HEK293T (cell line): ENCODE measurements around the gene TIMP2.

ENCODE experiments used
- CTCF ChIA-PET: fragments of 350-600 bp; formaldehyde crosslinking; extraction: SDS; loops from one replicate; lab custom pipeline; 2021; ENCODE audit warnings: antibody characterized with exemption, inconsistent platforms; lab: Yijun Ruan, JAX
- POLR2A ChIA-PET: fragments of 350-600 bp; formaldehyde crosslinking; extraction: SDS; loops from one replicate; lab custom pipeline; 2020; ENCODE audit warnings: antibody characterized with exemption, inconsistent platforms; lab: Yijun Ruan, JAX
- DNase-seq: peaks from one replicate; pipeline ENCODE4 v3.0.0; 2012; ENCODE audit warnings: mixed read lengths; ENCODE audit errors: extremely low spot score
- ARNT ChIP-seq: fragments of 450-650 bp; IDR thresholded peaks from 2 replicates; pipeline ENCODE4 v1.6.1; 2017; ENCODE audit warnings: mild to moderate bottlenecking
- BHLHE40 ChIP-seq: fragments of 450-650 bp; IDR thresholded peaks from 2 replicates; pipeline ENCODE4 v1.6.1; 2016; ENCODE audit warnings: mild to moderate bottlenecking, moderate library complexity, borderline replicate concordance
- CTBP1 ChIP-seq: fragments of 450-650 bp; IDR thresholded peaks from 2 replicates; pipeline ENCODE4 v1.6.1; 2016; ENCODE audit warnings: borderline replicate concordance
- ELF4 ChIP-seq: fragments of 450-650 bp; IDR thresholded peaks from 2 replicates; pipeline ENCODE4 v1.6.1; 2017; ENCODE audit warnings: antibody characterized with exemption
- FOXA1 ChIP-seq: fragments of 450-650 bp; IDR thresholded peaks from 2 replicates; pipeline ENCODE4 v1.6.1; 2016; ENCODE audit warnings: mild to moderate bottlenecking
- FOXK2 ChIP-seq: fragments of 450-650 bp; IDR thresholded peaks from 2 replicates; pipeline ENCODE4 v1.6.1; 2016; ENCODE audit warnings: mild to moderate bottlenecking
- FOXM1 ChIP-seq: fragments of 450-650 bp; IDR thresholded peaks from 2 replicates; pipeline ENCODE4 v1.6.1; 2017; ENCODE audit warnings: mild to moderate bottlenecking, borderline replicate concordance
- HDGF ChIP-seq: fragments of 450-650 bp; IDR thresholded peaks from 2 replicates; pipeline ENCODE4 v1.6.1; 2017; ENCODE audit warnings: antibody characterized with exemption, borderline replicate concordance
- L3MBTL2 ChIP-seq: fragments of 450-650 bp; conservative IDR thresholded peaks from 2 replicates; pipeline ENCODE4 v1.6.1; 2016; ENCODE audit warnings: mild to moderate bottlenecking
- LEF1 ChIP-seq: fragments of 450-650 bp; IDR thresholded peaks from 2 replicates; pipeline ENCODE4 v1.6.1; 2017; ENCODE audit warnings: mild to moderate bottlenecking, borderline replicate concordance
- NFRKB ChIP-seq: fragments of 450-650 bp; IDR thresholded peaks from 2 replicates; pipeline ENCODE4 v1.6.1; 2016; ENCODE audit warnings: mild to moderate bottlenecking, moderate library complexity
- SP1 ChIP-seq: fragments of 450-650 bp; IDR thresholded peaks from 2 replicates; pipeline ENCODE4 v1.6.1; 2017
- SUZ12 ChIP-seq: fragments of 450-650 bp; IDR thresholded peaks from 2 replicates; pipeline ENCODE4 v1.6.1; 2016; ENCODE audit warnings: mild to moderate bottlenecking
- TARDBP ChIP-seq: fragments of 450-650 bp; IDR thresholded peaks from 2 replicates; pipeline ENCODE4 v1.6.1; 2016
- ZNF384 ChIP-seq: fragments of 450-650 bp; IDR thresholded peaks from 2 replicates; pipeline ENCODE4 v1.6.1; 2016
- TF ChIP-seq, protein P1 (sequence below): fragments of 450-650 bp; IDR thresholded peaks from 2 replicates; pipeline ENCODE4 v1.6.1; 2016

The TIMP2 gene

DNA sequence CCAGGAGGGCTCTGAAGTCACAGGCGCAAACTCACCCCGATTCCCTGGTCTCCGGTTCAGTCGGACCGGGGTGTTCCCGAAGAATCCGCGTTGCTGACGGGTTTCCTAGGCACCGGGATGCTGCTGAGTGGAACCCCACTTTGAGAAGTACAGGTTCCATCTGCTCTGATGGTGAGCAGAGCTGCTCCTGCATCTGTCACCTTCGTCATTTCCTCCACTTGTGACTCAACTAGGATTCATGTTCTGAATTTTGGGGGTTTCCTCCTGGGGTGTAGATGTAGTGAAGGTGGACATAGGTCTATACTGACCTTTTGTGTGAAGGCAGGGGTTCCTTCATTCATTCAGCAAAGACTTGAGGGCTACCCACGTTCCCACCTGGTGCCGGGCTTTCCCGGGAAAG, 29.5 kb upstream of the TIMP2 start:
- TF ChIP-seq SP1 (no peak), CTBP1 (no peak), LEF1 (no peak), HDGF (no peak), ELF4 (no peak), NFRKB (no peak), SUZ12 (no peak), ARNT (no peak), FOXK2 (no peak), L3MBTL2 (no peak), BHLHE40 (no peak), FOXA1 (no peak), FOXM1 (no peak), ZNF384 (no peak), TARDBP (no peak)
- TF ChIP-seq, protein P1, sequence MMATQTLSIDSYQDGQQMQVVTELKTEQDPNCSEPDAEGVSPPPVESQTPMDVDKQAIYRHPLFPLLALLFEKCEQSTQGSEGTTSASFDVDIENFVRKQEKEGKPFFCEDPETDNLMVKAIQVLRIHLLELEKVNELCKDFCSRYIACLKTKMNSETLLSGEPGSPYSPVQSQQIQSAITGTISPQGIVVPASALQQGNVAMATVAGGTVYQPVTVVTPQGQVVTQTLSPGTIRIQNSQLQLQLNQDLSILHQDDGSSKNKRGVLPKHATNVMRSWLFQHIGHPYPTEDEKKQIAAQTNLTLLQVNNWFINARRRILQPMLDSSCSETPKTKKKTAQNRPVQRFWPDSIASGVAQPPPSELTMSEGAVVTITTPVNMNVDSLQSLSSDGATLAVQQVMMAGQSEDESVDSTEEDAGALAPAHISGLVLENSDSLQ = no peak
- ChIA-PET POLR2A (no interaction called here), CTCF (no interaction called here)
- DNase-seq = no peak

DNA sequence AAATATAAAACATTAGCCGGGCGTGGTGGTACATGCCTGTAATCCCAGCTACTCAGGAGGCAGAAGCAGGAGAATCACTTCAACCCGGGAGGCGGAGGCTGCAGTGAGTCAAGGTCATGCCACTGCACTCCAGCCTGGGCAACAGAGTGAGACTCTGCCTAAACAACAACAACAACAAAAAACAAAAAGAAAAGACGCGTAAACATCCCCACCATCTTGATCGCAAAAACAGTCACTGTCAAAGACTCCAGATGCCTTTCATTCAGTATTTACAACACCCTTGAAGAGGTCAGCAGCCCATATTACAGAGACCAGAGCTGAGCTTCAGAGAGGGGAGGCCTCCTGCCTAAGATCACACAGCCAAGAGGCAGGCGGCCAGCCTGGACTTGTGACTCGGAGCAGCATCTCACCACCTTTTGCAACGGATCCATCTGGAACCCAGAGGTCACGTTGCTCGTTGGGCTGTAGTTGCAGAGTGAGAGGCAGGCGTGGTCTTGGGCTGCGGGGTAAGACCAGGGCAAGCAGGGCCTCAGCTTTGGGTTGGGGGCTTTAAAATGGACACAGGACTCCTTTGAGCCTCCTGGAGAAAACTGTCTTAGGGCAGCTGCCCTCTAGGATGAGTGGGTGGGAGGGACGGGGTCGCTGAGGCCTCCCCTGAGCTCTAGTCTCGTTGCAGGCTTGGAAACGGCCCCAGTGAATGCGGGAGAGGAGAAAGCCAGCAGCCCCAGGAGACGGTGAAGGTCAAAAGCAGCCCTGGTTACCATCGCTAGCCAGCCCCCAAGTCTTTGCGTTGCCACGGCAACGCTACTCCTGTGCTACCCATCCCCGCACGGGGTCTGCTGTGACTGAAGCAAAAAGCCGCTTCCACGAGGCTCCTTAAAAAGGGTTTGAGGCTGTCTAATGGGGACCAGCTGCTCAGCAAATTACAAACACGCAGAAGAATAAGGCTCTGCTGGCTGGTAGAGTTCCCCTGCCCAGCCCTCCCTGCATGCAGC, 28.5 kb upstream of the TIMP2 start:
- ChIA-PET POLR2A (no interaction called here), CTCF (interaction anchor here (1.1 to 1.2 kb wide), 2 partner anchors 11 to 18 kb away, joined by 4 read pairs; no protein-coding TSS in a partner anchor)
- no peak for TF ChIP-seq SUZ12
- no peak for TF ChIP-seq ARNT
- no peak for TF ChIP-seq FOXA1
- no peak for DNase-seq

DNA sequence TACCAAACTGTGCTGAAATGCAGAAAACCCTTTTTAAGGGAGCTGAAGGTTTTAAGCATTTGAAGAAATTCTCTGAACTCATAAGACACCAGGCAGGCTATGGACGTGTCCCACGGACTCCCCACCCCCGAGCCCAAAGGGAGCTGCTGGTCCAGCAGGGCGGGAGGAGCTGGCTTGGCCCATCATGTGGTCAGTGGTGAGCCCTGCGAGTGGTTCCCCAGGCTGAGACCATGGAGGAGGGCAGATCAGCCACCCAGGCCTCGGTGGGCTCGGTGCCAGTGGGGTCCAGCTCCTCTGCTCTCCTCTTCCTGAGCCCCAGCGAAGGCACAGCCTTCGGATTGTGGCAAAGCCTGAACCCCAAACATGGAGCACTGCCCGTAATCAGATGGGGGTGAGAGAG, 27.5 kb upstream of the TIMP2 start:
- TF ChIP-seq ELF4 (no peak), NFRKB (no peak), L3MBTL2 (no peak), FOXK2 (no peak)
- ChIA-PET CTCF (interaction anchor here (1.1 to 1.2 kb wide), 2 partner anchors 10 to 19 kb away, joined by 4 read pairs; no protein-coding TSS in a partner anchor), POLR2A (interaction anchor here (1.5 kb wide), 1 partner anchor 100 kb away, joined by 3 read pairs; no protein-coding TSS in a partner anchor)
- no peak for DNase-seq

DNA sequence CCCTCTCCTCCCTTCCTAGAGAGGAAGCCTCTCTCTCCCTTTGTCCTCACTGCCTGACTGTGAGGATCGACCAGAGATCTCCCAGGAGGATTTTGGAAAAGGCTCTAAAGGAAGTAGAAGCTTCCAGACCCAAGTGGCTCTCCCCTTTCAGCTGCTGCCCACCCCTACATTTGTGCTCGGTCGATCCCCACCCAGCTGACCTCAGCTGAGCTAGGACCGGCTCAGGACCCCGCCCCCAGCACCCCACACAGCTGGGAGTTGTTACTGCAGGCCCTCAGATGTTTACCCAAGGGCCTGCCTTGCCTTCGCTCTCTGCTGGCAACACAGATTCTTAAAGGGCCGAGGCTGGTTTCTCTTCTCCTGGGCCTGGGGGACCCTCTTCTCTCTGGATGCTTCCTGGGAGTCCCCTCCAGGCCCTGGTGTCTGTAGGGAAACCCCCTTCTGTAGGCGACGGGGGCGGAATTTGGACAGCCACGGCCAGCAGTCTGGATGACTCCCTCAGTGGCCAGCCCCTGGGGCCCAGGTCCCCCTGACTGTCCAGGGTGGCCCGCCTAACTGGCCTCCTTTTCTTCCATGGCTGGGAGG, 26.9 kb upstream of the TIMP2 start:
- DNase-seq = no peak
- POLR2A ChIA-PET = interaction anchor here (0.6 to 1.5 kb wide), 2 partner anchors 99 to 142 kb away, joined by 3 read pairs; no protein-coding TSS in a partner anchor
- TF ChIP-seq SP1 = no peak
- no peak for TF ChIP-seq BHLHE40
- TF ChIP-seq SUZ12 = no peak
- TF ChIP-seq CTBP1 = no peak
- no peak for TF ChIP-seq L3MBTL2
- TF ChIP-seq, protein P1 = no peak
- TF ChIP-seq FOXA1 = no peak
- TF ChIP-seq FOXM1 = no peak
- TF ChIP-seq FOXK2 = no peak
- no peak for TF ChIP-seq NFRKB
- TF ChIP-seq ZNF384 = no peak
- TF ChIP-seq LEF1 = no peak
- no peak for TF ChIP-seq HDGF
- no peak for TF ChIP-seq ARNT
- no peak for TF ChIP-seq ELF4
- CTCF ChIA-PET = no interaction called here

DNA sequence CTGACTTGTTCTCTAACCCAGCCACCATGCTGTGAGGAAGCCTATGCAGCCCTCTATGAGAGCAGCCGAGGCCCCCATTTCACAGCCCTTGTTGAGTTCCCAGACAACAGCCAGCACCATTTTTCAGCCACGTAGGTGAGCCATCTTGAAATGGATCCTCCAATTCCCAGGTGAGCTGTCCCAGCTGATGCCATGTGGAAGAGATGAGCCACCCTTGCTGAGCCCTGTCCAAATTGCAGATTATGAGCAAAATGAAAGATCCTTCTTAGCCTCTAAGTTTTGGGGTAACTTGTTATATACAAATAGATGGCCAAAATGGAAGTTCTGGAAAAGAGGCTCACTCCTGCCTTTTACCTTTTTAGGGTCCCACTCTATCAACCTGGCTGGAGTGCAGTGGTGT, 25.7 kb upstream of the TIMP2 start:
- TF ChIP-seq ZNF384 (no peak), ELF4 (no peak), CTBP1 (no peak), FOXK2 (no peak), LEF1 (no peak), L3MBTL2 (no peak), BHLHE40 (no peak), ARNT (no peak), FOXA1 (no peak), FOXM1 (no peak), NFRKB (no peak), HDGF (no peak), TARDBP (no peak), SP1 (no peak), SUZ12 (no peak)
- TF ChIP-seq, protein P1 = no peak
- CTCF ChIA-PET = no interaction called here
- DNase-seq = no peak
- POLR2A ChIA-PET = no interaction called here
